TTC549 (cell line): ENCODE results near the gene DAPL1.

Experiments used
- FAIRE-seq: peaks from 2 replicates; lab custom pipeline; 2012; peaks lifted over from hg19 to GRCh38; lab: Jason Lieb, UNC

The DAPL1 gene

DNA sequence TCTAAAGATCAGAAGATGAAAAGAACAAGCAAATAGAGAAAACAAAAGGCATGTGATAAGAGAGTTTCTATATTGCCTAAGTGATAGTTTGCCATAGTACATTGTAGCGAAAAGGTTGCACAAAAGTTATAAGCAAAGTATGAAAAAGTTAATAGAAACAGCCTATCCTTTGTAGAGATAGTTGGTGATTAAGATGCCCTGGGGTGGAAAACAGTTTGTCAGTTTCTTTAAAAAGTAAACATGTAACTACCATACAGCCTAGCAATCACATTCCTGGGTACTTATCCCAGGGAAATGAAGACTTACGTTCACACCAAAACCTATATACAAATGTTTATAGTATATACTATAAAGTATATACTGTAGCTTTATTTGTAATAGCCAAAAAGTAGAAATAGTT is 16.9 kb upstream of the DAPL1 start:
- FAIRE-seq: no peak

DNA sequence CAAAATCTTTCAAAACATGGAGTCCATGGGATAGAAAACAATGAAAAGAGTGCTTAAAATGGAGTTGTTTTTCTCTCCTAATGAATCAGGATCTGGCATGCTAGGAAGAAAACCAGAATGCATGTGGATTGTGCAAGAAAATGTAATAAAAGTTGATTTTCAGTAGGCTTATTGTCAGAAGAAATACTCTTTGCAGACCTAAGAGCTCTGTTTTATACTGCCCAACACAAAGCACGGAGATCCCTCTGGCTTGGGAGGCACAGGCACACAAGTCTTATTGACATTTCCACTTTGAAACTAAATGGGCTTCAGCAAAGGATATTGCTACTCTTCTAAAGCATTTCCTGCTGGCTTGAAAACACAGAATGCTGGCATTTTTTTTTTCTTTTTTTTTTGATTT is 15.5 kb upstream of the DAPL1 start:
- FAIRE-seq: no peak

DNA sequence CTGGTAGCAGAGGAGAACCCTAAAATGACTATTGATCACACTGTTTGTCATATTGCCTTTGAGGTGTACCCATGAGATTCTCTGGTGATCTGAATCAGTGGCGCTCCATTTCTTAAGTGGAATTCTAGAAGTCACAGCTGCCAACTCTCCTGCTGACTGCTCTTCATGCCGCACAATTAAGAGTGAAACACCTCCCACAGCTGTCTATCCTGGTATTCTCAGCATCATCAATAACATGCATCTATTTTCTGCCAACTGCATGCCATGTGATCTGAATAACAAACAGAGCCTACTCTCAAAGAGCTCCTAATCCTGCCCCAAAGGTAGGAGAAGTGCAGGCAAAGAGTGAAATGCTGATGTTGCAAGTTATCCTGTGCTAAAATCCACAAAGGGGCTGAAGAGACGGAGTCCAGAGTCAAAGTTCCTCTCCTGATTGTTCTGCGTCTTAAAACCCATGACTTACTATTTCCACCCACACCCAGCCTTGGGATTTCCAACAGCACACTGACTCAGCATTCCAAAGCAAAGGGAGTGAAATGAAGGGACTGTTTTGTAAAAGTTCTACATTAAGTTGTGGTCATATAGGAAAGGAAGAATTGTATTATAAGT is 13.7 kb upstream of the DAPL1 start:
- no peak for FAIRE-seq

DNA sequence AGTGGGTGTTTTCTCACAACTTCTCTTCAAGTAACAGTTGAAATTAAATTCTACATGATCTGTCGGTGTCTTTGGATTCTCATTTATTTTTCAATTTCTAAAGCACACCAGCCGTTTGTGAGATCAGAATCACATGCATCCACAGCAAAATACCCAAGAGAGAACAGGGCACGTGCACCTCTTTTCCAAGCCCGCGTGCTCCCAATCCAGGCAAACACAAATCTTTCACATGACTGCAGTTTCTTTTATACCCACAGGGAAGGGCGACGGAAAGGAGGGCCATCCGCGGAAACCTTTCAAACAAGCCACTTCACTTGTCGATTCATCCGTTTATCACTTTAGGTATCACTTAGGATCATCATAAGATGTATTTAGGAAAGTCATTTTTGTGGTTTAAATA is 13.0 kb upstream of the DAPL1 start:
- FAIRE-seq: no peak

DNA sequence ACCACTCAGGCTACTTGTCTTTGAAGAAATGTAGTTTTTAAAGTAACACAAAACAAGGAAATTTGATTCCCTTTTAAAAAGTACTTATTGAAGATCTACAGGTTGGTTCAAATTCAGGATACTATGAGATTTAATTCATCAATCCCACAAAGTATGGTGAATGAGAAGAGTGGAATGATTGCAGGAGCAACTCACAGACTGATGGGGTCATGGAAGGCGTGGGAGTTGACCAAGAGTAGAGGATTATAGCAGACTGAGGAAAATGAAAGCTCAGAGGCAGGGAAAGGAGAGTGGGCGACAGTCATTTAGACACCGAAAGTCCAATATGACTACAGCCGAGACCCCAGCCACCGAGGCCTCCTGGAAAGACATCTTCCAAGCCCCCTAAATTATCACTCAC is 12.5 kb upstream of the DAPL1 start:
- FAIRE-seq: no peak

DNA sequence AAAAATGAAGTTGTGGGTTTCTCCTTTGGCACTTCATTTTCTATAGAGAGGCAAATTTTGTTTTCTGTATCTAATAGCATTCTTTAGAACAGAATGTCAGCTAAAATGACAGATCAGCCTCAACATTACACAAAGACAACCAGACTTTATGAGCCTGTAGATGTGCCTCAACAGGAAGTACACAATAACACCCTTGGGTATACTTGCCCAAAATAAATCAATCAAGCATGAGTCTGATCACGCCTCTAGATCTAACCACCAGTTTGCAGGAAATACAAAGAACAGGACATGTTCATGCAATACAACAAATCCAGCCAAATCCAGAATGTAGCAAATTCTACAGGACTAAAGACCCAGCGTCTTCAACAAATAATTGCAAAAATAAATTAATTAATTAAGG is 11.2 kb upstream of the DAPL1 start:
- FAIRE-seq: no peak

DNA sequence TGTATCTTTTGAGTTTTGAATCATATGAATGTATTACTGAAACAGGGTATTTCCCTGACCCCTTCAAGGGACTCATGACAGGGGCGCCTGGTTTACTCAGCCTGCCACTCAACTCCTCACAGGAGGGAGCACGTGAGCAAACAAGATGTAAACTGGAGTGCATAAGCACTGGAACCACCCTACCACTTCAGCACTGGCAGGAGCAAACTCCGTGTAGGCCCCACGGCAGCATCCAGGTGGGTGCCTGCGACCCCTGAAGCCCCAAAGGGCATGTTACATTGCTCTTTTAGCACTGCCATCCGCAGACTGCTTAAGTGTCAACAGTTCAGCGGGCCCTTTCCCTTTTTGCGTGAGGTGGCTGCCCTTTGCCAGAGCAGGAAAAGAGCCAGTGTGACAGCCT is 8.2 kb upstream of the DAPL1 start:
- FAIRE-seq: no peak

DNA sequence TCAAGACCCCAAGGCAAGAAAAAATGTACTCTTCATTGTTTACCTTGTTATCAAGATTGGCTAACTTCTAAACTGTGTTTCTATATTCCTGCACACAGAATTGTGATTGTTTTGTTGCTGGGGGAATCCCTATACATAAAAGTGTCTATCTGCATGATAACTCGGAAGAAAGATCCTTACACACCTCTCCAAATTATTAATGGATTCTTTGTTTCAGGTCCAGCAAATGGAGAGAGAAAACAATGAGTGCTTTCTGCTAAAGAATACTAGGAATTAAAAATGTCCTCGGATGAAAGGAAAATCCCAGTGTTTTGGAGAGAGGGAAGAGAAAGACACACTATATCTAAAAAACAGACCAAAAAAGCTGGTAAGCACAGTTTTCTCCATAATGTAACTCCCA is 6.2 kb upstream of the DAPL1 start:
- FAIRE-seq: no peak

DNA sequence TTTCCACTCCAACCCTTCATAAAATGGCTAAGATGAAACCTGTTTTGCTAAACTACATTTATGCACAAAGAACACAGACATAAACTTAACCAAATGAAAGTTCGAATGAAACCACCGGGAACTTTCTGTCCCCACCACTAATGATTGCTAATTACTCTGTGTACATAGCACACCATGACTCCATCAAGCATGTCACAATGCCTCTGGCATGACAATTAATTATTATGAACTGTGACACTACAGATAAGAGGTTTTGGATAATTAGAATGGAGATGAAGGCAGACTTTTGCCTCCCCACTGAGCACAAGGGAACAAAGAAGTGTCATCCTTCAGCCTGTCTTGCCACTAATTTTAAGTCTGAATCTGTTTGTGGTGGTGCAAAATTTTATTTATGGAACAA is 1.5 kb downstream of the DAPL1 start:
- FAIRE-seq: no peak

DNA sequence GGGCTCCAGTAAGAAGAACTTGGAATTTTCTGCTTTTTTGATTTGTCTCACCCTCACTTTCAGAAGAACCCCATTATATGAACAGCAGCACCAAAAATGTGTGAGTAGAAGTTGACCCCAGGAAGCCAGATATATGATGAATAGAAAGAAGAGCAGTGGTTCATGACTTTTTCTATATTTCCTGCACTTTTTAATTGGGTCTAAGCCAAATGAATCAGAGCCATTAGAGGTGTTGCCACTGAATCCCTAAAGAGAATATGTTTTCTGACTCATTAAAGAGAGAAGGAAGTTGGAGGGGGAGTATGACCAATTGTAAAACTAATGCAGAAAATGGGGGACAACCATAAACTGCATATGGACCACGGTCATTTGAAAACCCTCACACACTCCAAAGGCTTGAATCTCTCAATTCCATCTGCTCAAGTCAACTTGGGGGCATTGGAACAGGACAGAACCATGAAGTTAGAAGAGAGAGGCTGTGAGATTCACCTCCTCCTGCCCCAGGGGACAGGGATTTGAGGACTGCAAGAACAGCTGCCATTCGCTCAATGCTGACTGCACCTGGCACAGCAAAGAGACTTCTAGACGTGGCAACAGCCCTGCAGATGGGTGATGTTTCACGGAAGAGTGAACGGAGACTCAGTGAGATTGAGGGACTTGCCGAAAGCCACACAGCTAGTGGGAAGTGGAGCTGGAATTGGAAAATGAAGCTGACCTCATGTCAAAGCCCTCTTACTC is 3.0 kb downstream of the DAPL1 start:
- FAIRE-seq: no peak

DNA sequence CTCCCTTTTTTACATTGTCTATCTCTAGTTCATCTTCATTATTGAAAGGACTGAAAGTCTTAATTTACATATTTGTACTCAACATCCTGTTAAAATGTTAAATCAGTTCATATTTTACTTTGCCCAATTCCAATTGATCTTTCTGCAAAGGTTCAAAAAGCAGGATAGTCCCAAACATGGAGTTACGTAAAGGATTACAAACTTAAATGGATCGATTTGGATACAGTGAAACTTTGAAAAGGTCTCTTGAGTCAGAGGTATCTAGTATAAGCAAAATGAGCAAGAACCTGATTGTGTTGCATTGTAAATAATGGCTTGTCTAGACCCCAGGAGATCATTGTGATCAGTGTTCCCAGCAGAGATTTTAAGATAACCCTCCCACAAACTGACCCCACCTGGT is 4.1 kb downstream of the DAPL1 start:
- FAIRE-seq: no peak

DNA sequence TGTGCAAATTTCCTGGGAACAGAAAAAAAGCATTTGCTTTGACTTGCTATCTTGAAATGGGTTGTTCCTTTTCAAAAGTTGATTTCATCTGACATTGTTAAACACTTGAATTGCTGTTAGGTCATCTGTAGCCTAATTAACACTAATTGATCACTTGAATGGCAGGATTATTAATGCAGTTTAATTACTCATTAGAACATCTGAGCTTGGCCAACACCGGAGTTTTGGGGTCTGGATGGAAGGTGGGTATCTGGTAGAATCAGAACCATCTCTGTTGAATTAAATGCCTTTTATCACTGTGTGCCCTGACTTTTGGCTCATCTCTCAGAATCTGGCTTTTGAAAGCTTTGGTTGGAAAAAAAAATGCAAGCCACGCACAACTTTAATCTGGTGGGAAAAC is 8.4 kb downstream of the DAPL1 start:
- FAIRE-seq: no peak

DNA sequence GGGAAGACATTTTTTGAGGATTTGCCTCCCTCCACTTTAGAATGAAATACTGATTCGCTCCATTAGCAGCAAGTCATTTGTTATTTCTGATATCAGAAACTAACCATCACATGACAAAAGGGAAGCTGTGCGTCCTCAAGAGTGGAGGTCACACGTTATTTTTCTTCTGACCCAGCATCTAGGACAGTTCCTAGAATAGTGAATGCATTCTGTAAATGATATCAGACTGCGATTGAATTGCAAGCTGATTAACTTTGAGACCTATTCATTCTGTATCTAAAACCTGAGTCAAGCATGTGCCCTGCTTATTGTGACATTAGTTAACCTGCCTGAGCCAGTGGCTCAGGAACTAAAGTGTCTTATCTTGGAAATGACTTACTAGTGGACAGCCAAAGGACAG is 10.1 kb downstream of the DAPL1 start:
- no peak for FAIRE-seq

DNA sequence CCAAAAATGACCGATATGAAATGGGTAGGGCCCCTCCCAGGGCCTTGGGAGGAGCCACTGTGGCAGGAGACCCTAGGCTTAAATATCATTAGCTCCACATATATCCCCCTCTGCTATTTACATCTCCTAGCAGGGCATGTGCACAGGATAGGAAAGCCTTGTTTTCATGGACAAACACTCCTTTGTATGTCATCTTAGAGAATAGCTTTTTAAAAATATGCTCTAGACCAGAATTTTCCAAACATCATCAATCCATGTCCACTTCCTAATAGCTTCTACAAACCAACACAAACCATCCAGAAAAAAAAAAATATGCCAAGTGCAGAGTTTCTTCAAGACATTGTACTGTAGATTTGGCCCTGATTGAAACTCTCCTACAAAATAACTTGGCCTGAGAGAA is 10.8 kb downstream of the DAPL1 start:
- no peak for FAIRE-seq

DNA sequence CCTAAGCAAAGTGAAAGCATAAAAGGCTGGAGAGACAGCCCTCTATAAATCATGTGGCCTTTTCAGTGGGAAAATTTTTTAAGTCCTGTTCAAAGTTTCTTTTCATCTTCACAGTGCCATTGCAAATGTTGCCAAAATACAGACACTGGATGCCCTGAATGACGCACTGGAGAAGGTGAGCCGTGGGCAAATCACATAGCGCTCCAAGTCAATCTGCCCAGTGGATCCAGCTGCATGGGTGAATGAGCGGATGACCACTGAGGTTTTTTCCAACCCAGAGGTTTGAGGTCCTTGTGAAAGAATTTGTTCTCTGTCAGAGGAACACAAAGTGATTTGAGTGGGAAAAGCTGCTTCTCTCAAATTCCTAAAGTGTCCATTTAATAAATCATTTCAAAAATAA is 11.8 kb downstream of the DAPL1 start:
- FAIRE-seq: no peak

DNA sequence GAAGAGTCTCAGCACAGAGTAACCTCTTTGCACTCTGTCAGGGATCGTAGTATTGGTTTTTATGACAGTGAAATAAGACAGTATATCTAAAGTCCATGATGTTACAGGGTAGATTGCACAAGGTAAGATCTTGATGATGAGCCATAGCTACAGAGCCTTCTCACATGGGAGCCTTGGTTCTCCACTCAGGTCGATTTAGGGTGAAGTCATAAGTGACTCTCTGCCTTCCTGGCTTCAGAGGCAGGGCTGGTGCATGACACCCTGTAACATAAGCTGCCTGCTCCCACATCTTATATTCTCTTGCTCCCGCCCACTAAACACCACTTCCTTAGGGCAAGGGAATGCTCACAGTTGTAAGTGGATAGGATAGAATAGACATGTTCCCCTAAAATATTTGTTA is 13.3 kb downstream of the DAPL1 start:
- FAIRE-seq: no peak

DNA sequence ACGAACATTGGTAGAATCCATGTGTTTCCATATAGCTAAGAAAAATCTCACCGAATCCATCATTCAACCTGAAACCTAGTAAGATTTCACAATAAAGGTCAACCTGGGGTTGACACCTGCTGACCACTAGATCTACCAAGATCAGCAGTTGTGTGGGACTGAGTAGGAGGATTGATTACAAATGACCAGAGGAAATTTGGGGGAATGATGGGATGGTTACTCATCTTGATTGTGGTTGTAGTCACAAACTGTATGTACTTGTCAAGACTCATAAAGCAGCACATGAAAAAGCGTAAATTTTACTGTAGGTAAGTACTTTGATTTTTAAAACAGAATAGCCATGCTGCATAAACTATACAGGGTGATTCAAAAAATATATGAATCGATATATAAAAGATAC is 14.7 kb downstream of the DAPL1 start:
- FAIRE-seq: no peak

DNA sequence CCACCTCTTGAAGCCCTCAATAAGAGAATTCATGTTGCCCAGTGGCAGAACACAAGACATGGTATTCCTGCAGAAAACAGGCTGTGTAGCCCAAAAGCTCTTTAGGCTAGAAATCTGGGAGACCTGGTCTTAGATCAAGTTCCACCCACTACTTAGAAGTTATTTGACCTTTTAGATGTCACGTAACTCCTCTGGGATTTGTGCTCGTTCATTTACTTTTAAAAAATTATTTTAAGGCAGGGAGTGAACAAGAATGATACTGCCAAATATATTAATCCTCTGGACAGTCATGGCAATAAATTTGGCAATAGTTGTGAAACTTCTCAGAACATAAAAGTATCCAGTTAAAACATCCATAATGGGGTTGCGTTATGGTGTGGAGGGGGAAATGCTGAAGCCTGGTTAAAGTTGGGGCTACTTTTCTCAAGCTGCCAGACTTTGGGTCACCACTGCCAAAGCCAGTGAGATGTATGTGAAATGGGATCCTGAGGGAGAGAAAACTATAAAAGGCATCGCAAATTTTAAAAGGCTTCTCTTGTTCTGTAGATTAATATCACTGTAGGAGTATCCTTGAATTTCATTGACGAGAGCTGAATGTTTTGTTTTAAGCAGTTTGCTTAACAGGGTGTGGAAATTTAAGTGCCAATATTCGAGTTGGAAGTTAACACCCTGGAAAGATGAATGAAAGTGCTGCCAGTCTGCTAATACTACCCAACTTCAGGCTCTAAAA is 15.8 kb downstream of the DAPL1 start:
- FAIRE-seq: no peak

DNA sequence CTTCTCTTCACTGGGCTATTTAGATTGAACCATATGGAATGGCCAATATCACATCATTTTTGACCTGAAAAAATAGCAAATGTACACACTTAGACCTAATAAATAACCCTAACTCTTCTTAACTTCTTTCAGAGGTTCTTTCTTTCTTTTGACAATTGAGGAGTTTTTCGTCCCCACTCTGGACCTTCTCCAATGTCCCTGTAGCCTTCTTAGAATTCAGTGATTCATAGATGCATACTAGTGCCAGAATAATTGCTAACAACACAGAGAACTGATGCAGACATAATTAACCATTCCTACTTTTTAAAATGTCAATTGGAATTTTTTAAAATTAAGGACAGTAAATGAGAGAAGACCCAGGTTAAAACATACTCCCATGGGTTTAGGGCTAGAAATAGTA is 20.0 kb downstream of the DAPL1 start:
- no peak for FAIRE-seq

DNA sequence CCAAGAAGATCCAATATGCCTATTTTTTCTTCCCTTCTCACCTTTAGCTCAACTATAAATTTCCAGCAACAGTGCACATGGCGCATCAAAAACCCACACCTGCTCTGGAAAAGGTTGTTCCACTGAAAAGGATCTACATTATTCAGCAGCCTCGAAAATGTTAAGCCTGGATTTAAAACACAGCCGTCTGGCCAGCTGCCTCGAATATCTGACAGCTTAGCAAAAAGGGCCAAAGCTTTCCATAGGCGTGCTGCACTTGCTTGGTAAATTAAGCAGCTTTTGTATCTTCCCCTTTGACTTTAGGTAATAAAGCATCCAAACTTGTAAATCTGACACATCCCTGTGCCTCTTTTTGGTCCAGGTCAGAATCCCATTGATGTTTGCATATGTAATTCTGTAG is 20.5 kb downstream of the DAPL1 start:
- FAIRE-seq: no peak

DNA sequence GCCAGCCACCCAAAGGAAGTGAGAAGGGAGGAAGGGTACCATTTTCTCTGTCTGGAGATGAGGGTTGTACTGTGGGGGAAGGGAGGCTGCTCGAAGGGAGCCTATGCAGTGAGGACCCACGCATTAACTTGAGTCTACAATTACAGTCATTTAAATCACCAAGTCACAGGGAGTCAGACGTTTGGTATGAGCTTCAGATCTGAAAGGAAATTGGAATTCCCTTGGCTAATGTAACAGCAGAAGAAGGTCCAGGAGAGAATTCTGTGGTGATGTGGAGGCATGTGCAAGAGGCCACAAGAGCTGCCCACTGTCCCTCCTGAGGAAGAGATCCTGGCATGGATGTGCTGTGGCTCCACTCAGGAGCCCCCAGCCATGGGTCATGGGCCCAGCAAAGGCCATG is 22.5 kb downstream of the DAPL1 start:
- FAIRE-seq: no peak

DNA sequence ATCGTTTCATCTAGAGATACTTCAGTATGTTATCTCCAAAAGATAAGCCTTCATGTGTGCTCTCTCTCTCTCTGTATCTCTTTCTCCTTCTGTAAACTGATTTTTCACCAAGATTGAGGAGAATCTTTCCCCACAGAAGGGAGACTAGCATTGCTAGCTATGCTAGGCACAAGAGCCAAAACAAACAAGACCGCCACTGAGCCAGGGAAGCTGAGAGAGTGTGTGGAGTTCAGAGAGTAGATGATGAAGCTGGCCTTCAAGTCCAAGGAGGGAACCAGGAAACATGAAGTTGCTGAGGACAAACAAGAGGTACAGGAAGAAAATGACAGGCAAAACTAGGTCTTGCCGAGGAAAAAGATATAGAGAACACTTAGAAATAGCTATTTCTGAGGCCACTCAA is 23.4 kb downstream of the DAPL1 start:
- no peak for FAIRE-seq

DNA sequence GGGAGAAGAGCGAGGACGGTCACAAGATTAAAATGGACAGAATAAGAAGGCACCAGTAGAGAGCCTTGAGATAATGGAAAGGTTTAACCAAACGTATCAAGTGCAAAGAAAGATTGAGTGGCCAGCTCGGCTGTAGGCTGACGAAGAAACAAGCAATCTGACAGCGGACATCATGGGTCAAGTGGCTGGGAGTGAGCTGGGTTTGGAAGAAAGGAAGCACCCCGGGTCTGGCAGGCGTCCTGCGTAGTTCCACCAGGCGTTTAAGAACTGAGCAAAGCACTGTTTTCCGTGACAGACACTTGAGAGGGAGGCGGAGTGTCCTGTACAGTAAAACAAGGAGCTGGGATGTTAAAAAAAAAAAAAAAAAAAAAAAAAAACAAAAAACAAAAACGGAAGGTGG is 27.1 kb downstream of the DAPL1 start:
- no peak for FAIRE-seq
